HL-60/S4 (cell line): Measurements from ENCODE around the gene AKNAD1.

Source experiments
- in situ Hi-C: fragments of 300-500 bp; cut with MboI; formaldehyde crosslinking; loops from 2 replicates; pipeline ENCODE4 v1.14.3; 2022; ENCODE audit warnings: low sequenced_read_pairs

Gene AKNAD1

DNA sequence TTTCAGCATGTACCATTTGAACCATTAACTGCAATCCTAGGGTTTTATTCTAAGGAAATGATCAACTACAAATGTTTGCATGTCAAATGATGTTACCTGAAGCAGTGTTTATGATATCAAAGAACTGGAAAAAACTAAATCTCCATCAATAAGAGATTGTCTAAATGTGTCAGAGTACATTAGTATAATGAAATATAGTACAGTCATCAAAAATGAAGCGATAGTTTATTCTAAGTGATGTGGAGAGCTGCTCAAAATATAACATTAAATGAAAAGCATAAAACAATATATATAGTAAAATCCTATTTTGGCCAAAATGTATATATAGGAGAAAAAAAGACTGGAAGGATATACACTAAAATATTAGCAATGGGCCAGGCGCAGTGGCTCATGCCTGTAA lies 24.0 kb downstream of the AKNAD1 start:
- in situ Hi-C loops, result no loop called here

DNA sequence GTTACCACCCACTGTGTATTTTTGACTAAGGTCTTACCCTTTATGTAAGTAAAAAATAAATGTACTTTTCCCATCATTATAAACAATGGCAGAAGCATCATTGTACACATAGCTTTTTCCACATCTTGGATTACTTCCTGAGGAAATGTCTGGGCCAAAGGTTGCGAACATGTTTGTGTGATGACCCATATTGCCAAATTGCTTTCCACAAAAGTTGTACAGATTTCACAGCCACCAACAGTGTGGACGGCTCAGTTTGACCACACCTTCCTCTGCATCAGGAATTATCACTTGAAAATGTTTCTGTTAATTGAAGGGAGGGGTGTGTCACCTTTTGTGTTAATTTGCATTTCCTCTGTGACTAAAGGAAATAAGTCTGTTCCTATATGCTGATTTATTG lies 25.7 kb downstream of the AKNAD1 start:
- in situ Hi-C loops, result no loop called here

DNA sequence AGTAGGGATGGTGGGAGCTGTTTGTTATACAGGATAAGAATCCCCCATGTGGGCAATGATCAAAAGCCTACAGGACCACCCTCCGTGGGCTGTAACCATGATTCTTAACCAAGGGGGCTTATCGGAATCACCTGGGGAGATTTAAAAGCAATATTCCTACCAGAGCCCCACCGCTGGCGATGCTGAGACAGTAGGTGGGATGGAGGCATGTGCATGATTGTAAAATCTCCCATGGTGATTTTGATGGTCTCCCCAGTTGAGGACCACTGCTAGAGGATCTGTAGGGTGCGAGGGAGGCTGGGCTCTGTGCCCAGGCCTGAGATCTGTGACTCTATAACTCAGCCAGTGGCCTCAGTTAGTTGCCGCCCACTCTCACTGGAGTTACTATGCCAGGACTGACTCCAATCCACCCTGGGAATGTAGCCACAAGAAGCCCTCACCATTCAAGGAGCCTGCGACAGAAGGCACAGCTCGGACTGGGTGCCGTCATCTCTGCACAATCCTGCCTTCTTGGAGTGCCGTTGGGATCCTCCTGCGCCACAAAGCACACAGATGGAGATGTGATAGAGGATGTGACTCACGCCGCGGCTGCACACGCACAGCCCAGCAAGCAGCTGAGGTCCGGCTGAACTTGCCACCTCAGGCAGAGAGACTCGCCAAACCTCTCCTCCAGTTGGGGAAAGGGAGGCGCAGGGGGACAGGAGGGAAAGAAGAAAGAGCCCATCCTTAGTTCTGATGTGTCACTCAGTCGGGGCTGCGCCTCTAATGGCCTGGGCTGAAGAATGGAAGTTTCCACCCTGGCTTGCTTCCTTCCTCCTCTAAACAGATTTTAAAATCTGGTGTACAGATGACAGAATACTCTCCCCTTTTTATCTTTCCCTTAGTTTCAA lies 26.5 kb downstream of the AKNAD1 start:
- in situ Hi-C loops, result no loop called here

DNA sequence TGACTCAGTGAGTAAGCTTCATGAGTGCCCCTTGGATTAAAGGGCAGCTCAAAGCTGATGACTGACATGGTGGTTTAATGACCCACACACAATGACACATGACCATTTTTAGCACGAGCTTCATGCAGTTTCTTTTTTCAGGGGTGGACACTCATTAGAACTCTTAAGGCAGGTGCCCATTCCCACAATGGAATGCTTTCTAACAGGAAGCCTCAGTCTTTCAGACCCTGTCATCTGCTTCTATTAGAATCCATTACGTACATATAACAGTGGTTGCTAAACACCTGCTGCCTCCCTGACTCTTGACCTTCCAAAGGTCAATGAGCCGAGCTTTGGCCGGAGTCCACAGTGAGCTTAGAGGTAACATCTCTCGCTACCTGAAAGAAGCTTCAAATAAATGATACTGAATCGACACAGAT lies 27.4 kb downstream of the AKNAD1 start:
- in situ Hi-C loops, result no loop called here

DNA sequence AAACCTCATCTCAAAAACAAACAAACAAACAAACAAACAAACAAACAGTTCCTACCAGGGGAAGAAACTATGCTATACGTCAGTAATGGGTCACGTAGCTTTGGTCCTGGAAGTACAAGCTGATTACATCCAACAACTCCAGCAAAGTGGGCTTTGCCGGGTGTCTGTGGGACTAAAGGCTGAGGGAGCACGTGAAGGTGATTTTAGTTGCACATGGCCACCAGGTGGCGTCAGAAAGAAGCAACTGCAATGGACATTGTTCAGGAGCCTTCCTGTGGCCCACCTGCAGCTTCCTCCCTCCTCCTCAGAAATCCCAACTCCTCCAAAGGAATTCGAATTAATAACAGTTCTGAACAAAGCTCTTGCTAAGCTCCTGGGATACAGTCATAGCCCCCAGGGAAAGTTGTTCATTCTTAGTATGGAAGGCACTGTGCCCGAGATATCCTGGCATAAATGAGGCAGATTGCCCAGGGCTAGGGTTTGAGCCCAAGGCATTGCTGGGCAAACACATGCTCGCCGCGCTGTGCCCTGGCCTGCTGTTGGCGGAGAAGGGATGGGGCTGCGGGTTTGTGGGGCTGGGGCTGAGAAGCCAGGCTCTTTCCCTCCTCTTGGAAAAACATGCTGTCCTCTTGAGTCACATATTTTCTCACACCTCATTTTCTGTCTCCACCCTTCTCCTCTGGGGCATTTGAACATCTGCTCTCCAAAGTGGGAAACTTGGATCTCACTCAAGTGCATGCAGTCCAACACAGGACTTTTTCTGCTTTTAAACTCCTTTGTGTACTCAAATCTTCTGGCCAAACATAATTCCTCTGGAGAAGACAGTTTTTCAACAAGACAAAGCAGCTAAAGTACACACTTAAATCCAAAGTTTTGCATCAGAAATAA lies 28.6 kb downstream of the AKNAD1 start:
- in situ Hi-C loops, result no loop called here

DNA sequence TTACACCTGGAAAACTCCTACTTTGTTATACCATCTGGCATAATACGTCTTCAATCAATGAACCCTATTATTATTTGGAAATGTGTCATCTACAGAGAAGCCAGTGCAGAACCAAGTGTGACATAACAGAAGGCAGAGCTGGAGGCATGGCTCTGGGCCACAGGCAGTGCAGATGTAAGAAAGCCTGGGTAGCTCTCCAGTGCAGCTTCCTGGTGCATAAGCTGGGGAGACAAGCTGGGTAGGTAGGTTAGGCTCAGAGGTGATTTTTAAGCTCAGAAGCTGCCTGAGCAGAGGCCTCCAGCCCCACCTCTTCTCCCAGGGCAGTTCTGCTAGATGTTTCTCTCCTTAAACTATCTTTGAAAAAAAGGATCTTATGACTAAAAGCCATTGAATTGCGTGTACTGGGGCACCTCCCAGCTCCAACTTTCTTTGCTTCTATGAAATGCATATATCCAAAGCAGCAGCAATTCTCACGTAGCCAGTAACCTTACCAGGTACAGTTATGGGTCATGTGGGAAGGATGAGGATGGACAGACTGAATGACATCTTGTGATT lies 30.7 kb downstream of the AKNAD1 start:
- in situ Hi-C loops, result no loop called here

DNA sequence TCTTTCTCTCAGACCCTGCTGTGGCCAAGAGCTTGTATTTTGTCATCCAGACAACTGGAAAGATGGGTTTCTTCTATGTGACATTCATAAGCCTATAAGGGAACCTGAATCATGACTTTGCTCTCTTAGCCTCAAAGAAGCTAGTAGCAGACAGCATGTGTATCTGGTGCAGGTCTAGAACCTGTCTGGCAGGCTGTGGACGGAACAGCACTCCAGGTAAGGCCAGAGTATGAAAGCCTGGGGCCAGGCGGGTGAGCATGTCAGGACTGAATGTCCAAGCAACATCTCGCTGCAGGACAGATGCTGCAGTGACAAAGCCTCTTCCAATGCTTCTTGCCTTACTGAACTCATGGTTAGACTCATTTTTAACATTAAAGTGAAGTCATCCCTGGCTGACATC lies 32.8 kb downstream of the AKNAD1 start:
- in situ Hi-C loops, result no loop called here

DNA sequence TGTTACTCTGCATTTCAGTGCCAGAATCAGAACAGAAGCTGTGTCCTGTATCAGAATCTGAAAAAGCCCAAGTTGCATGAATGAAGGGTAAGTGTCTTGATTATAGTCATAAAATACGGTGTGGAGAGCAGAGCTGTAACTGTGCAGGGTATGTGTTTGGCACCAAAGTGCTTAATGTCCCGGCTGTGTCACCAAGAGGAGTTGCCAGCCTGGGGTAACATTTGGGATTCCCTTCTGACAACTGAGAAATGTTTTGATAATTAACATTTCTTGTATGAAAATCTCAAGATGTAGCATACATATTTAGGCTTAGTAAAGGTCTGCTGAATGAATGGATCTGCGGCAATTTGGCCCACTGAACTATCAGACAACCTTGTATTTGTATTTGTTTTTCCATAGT lies 33.3 kb downstream of the AKNAD1 start:
- in situ Hi-C loops, result no loop called here

DNA sequence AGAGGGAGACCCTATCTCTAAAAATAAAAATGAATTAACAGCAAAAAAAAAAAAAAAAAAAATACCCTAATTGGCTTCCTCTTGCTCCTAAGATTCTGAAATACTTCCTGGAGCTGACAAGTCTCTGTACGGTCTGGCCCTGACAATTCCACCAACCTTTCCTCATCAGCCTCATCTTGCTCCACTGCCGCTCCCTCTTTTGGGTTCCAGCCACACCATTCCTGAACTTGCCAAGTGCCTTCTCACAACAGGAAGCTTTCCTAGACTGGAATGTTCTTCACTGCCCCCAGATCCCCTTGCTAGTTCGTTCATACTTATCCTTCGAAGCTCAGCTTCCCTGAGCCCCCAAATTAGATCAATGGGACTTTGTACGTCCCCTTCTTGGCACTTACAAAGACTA lies 37.0 kb downstream of the AKNAD1 start:
- in situ Hi-C loops, result no loop called here

DNA sequence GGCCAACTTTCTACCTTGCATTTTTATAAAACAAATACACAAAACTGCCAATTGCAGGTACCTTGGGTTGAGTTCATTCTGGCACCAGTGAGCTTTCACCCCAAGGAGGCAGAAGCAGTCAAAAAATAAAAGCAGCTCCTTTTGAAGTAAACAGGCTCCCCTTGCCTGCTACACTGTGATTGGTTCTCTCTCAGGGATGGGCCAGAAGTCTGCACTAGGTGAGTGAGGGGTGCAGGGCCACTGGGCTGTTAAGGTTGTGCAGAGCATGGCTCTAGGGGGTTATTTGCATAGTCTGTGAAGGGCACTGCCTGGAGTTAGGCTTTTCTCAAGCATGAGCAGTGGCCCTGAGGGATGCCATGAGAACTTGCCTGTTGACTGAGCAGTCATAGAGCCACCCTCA lies 39.1 kb downstream of the AKNAD1 start:
- in situ Hi-C loops, result no loop called here

DNA sequence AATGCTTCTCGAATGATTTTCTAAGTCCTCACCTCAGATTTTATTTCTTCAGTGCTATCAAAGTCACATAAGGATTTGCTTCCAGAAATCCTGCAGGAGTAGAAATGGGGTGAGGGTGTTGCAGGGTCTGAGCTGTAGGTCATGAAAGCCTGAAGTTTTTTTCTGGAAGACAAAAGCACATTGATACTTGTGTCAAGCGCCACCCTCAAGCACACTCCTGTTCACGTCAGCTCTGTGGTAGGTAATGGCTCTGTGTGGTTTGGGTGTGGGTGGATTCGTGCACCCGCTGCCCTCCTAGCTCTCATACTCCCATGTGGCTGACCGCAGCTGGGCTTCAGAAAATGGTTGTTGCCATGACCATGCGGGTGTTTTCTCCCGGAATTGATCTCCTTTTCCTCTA lies 39.9 kb downstream of the AKNAD1 start:
- in situ Hi-C loops, result no loop called here

DNA sequence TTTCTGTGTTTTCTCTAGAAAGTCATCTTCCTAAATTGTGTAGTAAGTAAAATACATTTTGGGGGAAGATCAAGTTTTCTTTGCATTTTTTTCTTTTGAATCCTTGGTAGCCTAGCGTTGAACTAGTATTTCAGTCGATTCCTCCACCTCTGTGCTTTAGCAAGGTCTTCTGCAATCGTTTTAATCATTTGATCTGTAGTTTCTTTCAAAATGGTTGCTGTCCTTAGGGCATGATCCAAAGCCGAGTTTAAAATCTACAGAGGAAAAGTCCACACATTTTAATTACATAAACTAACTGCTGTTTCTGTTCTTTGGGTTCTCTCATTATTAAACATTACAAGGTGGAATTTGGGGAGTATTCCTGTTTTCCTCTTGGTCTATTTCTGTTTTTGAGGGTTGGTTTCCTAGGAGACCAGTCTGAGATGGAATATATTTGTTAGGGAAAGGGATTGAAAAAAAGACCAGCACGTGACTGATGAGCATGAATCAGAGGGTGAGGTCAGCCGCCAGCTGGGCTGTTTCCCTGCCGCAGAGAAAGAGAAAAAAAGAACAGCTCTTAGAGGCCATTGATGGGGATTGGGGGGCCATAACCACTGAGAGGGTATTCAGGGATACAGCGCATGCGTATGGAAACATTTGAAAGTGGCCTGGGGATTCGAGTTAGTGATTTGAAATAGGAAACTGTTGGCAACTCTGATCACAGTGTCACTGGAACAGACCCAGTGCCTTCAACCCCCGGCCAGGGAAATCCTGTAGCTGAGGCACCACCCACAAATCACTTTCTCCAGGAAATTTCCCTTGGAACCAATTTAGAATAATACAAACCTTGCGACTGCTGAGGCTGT lies 40.6 kb downstream of the AKNAD1 start:
- in situ Hi-C loops, result no loop called here

DNA sequence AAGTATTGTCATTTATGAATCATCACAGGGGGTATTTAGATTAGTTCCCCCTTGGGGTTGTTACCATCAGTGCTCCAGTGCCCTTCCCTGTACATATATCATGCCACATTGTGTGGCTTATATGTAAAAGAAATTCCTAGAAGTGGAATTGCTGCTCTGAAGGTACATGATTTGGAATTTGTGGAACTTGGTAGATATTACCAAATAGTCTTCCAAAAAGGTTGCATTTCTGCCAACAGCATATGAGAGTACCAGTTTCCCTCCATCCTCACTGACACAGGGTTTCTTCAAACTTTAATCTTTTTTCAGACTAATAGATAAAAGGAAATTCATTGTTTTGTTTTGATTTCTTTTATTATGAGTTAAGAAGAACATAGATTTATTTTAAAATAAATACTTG lies 41.3 kb downstream of the AKNAD1 start:
- in situ Hi-C loops, result no loop called here

DNA sequence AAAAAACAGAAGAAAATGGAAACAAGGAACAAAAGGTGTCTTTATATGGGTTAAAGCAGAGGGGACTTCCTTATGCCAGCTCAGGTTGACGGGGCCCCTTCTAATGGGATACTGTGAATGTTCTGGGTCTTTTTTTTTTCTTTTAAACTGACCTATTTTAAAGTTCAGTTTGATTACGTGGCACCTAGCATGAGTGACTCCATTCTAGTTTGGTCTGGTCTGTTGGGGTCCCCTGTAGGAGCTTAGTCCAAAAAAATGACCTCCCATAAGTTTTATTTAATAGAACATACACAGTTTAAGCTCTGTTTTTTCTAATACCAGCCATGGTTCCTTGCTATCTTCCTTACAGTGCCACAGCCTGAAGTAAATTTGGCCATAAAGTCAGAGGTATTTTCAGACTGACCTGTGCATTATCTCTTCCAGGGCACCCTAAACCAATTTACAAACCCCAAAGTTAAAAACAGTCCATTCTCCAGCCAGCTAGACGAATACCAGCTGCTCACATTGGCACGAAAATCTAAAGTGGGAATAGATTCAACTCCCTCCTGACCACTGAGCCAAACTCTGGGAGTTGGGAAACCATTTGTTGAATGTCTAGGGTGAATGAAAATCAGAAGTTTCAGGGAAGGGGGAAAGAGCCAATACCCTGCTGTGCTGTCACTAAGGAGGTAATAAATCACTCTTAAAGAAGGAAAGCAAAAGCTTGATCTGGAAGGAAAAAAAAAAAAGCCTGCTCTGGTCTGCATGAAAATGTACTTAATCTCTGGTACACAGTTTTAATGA lies 42.4 kb downstream of the AKNAD1 start:
- in situ Hi-C loops, result no loop called here

DNA sequence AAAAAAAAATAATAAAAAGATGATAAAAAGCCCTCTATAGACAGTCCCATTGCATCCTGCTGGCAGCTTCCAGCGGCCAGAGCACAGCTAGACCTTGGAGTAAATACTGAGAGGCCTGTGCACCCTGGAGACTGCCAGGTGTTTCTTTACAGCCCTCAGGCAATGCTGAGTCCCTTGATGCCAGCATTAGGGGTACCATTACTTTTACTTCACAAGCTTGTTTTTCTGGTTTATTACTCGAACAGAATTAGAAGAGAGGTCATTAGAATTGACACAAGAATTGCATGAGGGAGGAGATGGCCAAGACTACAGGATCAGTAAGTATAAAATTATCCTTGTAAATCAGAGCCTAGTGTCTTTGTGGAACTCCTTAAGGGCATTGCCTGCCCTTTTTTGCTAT lies 43.6 kb downstream of the AKNAD1 start:
- in situ Hi-C loops, result no loop called here

DNA sequence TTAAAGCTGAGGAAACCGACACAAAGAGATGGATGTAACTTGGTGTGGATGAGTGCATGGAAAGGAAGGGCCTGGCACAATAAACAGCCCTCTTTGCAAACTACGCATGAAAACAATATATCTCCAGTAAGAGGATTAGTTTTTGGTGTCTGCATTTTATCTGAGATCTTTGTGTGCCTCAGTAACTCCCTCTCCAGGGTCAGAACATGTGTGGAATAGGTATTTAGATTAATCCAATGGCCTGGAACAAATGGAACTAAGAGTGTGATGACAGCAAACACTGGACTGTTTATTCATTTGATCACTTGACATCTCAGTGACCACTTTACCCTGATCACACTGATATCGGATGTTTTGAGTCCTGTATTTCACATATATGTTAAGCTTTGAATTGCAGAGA lies 45.3 kb downstream of the AKNAD1 start:
- in situ Hi-C loops, result no loop called here

DNA sequence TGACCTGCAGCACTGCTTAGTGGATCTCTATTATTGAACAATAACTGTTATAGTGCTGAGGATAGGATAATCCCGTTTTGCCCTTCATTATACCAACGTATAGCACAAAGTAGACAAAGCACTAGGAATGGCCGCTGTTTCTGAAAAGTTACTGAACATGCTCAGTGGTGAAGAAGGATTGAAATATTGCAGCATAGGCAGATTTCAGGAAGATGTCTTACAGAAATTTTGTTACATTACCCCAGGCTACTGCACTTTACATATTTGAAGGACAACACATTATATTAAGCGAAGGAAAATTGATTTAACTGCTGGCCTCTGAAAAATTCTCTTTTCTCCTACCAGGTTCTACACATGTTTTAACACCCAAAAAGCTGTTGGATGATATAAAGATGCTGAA lies 48.5 kb downstream of the AKNAD1 start:
- in situ Hi-C loops, result no loop called here

DNA sequence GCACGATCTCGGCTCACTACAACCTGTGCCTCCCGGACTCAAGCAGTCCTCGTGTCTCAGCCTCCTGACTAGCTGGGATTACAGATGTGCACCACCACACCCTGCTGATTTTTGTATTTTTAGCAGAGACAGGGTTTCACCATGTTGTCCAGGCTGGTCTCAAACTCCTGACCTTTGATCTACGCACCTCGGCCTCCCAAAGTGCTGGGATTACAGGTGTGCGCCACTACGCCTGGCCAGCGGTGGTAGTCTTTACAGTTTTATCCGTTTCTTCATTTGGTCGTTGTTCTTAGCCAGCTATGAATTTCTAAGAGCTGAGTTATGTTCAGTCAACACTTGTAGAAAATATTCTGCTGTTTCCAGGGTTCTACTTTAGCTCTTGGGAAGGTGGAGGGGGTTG lies 53.3 kb downstream of the AKNAD1 start:
- in situ Hi-C loops, result no loop called here

DNA sequence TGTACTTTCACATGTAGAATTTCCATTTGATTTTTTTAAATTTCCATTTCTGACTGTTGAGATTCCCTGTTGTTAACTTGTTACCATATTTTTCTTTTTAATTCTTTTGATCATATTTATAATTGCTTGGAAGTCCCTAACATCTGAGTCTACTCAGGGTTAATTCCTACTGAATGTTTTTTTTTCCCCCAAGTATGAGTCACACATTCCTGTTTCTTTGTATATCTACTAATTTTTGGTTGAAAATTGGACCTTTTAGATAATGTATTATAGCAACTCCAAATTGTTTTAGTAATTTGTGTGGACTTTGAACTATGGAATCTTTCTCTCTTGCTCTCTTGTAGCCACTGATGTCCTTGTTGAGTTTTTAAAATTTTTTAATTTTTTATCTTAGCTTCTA lies 55.8 kb downstream of the AKNAD1 start:
- in situ Hi-C loops, result no loop called here

DNA sequence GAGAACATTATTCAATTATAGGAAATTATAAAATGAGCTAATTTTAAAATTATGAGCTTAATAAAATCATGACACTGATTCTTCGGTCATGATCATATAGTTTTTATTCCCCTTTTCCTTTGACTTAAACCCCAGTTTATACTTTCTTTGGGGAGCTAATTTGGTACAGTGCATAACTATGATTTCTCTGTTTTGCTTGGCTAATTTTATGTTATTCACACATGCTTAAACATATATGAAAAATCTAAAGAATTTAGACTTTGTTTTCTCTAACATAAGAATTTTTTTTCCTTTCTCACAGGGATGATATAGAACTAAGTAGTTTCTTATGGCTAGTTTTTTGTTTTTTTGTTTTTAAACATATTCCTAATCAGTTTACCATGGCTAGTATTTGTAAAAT lies 57.9 kb downstream of the AKNAD1 start:
- in situ Hi-C loops, result no loop called here
